ENCODE data around the gene METRN.

The METRN gene

DNA sequence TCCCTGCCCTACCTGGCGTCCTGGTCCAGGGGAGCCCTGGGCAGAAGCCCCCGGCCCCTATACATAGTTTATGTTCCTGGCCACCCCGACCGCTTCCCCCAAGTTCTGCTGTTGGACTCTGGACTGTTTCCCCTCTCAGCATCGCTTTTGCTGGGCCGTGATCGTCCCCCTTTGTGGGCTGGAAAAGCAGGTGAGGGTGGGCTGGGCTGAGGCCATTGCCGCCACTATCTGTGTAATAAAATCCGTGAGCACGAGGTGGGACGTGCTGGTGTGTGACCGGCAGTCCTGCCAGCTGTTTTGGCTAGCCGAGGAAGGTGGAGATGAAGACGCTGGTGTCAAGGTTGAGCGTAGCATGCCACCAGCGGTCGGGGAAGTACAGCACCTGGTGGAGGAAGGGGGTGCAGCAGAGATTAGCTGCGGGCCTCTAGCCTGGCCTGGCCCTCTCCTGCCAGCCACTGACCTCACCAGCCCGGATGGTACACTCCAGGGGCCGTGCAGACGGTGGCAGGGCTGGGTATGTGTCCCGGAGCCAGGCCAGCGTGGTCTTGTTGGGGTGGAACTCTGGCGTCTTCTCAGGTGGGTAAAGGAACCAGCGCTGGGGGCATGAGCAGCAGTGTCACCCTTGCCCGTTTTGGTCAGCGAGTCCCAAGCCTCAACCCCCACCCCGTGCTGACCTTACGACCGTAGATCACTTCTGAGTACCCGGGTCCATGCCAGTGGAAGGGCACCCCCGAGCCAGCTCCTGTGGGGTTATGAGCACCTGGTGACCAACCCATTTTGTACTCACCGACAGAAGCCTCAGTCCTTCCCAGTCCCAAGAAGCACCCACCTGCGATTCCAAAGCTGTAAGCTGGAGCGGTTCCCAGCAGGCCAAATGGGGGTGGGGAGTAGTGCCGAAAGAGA, 32.2 kb upstream of the METRN start (continued):
- TF ChIP-seq, protein P1, sequence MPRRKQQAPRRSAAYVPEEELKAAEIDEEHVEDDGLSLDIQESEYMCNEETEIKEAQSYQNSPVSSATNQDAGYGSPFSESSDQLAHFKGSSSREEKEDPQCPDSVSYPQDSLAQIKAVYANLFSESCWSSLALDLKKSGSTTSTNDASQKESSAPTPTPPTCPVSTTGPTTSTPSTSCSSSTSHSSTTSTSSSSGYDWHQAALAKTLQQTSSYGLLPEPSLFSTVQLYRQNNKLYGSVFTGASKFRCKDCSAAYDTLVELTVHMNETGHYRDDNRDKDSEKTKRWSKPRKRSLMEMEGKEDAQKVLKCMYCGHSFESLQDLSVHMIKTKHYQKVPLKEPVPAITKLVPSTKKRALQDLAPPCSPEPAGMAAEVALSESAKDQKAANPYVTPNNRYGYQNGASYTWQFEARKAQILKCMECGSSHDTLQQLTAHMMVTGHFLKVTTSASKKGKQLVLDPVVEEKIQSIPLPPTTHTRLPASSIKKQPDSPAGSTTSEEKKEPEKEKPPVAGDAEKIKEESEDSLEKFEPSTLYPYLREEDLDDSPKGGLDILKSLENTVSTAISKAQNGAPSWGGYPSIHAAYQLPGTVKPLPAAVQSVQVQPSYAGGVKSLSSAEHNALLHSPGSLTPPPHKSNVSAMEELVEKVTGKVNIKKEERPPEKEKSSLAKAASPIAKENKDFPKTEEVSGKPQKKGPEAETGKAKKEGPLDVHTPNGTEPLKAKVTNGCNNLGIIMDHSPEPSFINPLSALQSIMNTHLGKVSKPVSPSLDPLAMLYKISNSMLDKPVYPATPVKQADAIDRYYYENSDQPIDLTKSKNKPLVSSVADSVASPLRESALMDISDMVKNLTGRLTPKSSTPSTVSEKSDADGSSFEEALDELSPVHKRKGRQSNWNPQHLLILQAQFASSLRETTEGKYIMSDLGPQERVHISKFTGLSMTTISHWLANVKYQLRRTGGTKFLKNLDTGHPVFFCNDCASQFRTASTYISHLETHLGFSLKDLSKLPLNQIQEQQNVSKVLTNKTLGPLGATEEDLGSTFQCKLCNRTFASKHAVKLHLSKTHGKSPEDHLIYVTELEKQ (tag by site-specific recombination; IDR thresholded peaks at IDR 0.05; ENCODE audit: borderline replicate concordance): no peak
- TF ChIP-seq FEZF1 (tag by site-specific recombination; IDR thresholded peaks at IDR 0.05): no peak
- no peak for TF ChIP-seq ZNF830 (tag by site-specific recombination; IDR thresholded peaks at IDR 0.05; ENCODE audit: low read depth)
- no peak for TF ChIP-seq KLF7 (tag by site-specific recombination; IDR thresholded peaks at IDR 0.05; ENCODE audit: borderline replicate concordance)
- peak; percentile 38 for TF ChIP-seq ZBTB17 (tag by site-specific recombination; IDR thresholded peaks at IDR 0.05)
- TF ChIP-seq, protein P2, sequence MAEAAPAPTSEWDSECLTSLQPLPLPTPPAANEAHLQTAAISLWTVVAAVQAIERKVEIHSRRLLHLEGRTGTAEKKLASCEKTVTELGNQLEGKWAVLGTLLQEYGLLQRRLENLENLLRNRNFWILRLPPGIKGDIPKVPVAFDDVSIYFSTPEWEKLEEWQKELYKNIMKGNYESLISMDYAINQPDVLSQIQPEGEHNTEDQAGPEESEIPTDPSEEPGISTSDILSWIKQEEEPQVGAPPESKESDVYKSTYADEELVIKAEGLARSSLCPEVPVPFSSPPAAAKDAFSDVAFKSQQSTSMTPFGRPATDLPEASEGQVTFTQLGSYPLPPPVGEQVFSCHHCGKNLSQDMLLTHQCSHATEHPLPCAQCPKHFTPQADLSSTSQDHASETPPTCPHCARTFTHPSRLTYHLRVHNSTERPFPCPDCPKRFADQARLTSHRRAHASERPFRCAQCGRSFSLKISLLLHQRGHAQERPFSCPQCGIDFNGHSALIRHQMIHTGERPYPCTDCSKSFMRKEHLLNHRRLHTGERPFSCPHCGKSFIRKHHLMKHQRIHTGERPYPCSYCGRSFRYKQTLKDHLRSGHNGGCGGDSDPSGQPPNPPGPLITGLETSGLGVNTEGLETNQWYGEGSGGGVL (tag by site-specific recombination; IDR thresholded peaks at IDR 0.05): no peak
- TF ChIP-seq ZNF792 (tag by site-specific recombination; IDR thresholded peaks at IDR 0.05): no peak
- TF ChIP-seq YY2 (tag by site-specific recombination; IDR thresholded peaks at IDR 0.05): no peak
- TF ChIP-seq ZBTB48 (tag by site-specific recombination; IDR thresholded peaks at IDR 0.05): 0 out of 2 replicates have a peak, but pooled peaks have one; percentile 21
- TF ChIP-seq, protein P3, sequence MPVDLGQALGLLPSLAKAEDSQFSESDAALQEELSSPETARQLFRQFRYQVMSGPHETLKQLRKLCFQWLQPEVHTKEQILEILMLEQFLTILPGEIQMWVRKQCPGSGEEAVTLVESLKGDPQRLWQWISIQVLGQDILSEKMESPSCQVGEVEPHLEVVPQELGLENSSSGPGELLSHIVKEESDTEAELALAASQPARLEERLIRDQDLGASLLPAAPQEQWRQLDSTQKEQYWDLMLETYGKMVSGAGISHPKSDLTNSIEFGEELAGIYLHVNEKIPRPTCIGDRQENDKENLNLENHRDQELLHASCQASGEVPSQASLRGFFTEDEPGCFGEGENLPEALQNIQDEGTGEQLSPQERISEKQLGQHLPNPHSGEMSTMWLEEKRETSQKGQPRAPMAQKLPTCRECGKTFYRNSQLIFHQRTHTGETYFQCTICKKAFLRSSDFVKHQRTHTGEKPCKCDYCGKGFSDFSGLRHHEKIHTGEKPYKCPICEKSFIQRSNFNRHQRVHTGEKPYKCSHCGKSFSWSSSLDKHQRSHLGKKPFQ (tag by site-specific recombination; IDR thresholded peaks at IDR 0.05): no peak; the same call in 1 of the 2 replicates
- TF ChIP-seq ZNF23 (tag by site-specific recombination; IDR thresholded peaks at IDR 0.05; ENCODE audit: borderline replicate concordance): no peak
- no peak for TF ChIP-seq ZNF157 (tag by site-specific recombination; IDR thresholded peaks at IDR 0.05)
- TF ChIP-seq ZNF266 (tag by site-specific recombination; IDR thresholded peaks at IDR 0.05; ENCODE audit: low read depth): no peak
- TF ChIP-seq ZNF19 (tag by site-specific recombination; IDR thresholded peaks at IDR 0.05; ENCODE audit: low read depth): no peak
- TF ChIP-seq ZIC2 (tag by site-specific recombination; IDR thresholded peaks at IDR 0.05): 0 out of 2 replicates have a peak, but pooled peaks have one; percentile 2
- TF ChIP-seq, protein P4, sequence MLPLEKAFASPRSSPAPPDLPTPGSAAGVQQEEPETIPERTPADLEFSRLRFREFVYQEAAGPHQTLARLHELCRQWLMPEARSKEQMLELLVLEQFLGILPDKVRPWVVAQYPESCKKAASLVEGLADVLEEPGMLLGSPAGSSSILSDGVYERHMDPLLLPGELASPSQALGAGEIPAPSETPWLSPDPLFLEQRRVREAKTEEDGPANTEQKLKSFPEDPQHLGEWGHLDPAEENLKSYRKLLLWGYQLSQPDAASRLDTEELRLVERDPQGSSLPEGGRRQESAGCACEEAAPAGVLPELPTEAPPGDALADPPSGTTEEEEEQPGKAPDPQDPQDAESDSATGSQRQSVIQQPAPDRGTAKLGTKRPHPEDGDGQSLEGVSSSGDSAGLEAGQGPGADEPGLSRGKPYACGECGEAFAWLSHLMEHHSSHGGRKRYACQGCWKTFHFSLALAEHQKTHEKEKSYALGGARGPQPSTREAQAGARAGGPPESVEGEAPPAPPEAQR (tag by site-specific recombination; IDR thresholded peaks at IDR 0.05): no peak
- no peak for TF ChIP-seq ZNF423 (tag by site-specific recombination; IDR thresholded peaks at IDR 0.05)
- TF ChIP-seq ZNF335 (tag by site-specific recombination; conservative IDR thresholded peaks at IDR 0.05): no peak
- no peak for TF ChIP-seq ZNF76 (tag by site-specific recombination; IDR thresholded peaks at IDR 0.05; ENCODE audit: borderline replicate concordance, low read depth)
- TF ChIP-seq ZNF155 (tag by site-specific recombination; IDR thresholded peaks at IDR 0.05): no peak
- TF ChIP-seq ZSCAN5A (tag by site-specific recombination; IDR thresholded peaks at IDR 0.05): no peak
- peak; percentile 86 for TF ChIP-seq ZNF600 (tag by site-specific recombination; IDR thresholded peaks at IDR 0.05)
- TF ChIP-seq, protein P5, sequence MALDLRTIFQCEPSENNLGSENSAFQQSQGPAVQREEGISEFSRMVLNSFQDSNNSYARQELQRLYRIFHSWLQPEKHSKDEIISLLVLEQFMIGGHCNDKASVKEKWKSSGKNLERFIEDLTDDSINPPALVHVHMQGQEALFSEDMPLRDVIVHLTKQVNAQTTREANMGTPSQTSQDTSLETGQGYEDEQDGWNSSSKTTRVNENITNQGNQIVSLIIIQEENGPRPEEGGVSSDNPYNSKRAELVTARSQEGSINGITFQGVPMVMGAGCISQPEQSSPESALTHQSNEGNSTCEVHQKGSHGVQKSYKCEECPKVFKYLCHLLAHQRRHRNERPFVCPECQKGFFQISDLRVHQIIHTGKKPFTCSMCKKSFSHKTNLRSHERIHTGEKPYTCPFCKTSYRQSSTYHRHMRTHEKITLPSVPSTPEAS (tag by site-specific recombination; IDR thresholded peaks at IDR 0.05): no peak
- no peak for TF ChIP-seq ZNF426 (tag by site-specific recombination; IDR thresholded peaks at IDR 0.05)
- TF ChIP-seq ZNF133 (tag by site-specific recombination; IDR thresholded peaks at IDR 0.05): no peak
- TF ChIP-seq, protein P6, sequence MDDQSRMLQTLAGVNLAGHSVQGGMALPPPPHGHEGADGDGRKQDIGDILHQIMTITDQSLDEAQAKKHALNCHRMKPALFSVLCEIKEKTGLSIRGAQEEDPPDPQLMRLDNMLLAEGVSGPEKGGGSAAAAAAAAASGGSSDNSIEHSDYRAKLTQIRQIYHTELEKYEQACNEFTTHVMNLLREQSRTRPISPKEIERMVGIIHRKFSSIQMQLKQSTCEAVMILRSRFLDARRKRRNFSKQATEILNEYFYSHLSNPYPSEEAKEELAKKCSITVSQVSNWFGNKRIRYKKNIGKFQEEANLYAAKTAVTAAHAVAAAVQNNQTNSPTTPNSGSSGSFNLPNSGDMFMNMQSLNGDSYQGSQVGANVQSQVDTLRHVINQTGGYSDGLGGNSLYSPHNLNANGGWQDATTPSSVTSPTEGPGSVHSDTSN (CRISPR knock-in tag; IDR thresholded peaks at IDR 0.05): no peak; the same call in 1 of the 2 replicates
- no peak for TF ChIP-seq ZNF677 (tag by site-specific recombination; IDR thresholded peaks at IDR 0.05)

Data from HEK293 (cell line).